ENCODE results near the gene ERCC2. TPM values are rescaled to one million over a fixed set of nuclear protein-coding genes. Genes with fewer than 3 reads are reported as not detected.

ERCC2 gene
- total and polyA plus RNA-seq, 2 experiments from 2014 or later = 33.3 to 81.1 TPM

DNA sequence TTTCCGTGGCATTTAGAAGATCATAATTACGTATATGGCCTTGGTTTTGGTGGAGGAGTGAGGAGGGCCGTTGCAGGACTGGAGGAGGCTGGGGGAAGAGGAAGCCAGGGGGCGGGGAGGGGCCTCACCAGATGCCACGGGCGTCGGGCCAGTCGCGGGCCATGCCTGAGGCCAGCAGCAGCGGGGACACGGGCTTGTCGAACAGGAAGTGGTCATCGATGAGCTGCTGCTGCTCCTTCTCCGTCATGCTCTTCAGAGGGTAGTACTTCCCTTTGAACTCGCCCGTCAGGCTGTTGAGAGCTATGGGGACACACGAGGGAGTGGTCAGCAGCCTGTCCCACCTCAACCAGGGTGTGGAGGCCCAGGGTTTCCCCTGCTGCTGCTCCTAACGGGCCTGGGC, 58.8 kb downstream of the ERCC2 start:
- H3K36me3 ChIP-seq (ENCODE audit: insufficient read depth) = no peaks in the 10 kb centered on the region
- ATAC-seq (no peak; the same call in 2 of the 3 replicates), DNase-seq (ENCODE audit: low spot score) (peak; percentile 52)
- H3K4me1 ChIP-seq (ENCODE audit: insufficient read depth) = no peaks in the 10 kb centered on the region
- H3K36me3 Mint-ChIP-seq (ENCODE audit: low read depth) = no peaks in the 10 kb centered on the region
- H2AFZ ChIP-seq = peak overlapping the region; percentile 81; the same call in 1 of the 2 replicates
- TF ChIP-seq ZNF114 (CRISPR knock-in tag; IDR thresholded peaks at IDR 0.05) = no peak
- no peak for TF ChIP-seq EZH2 (IDR thresholded peaks at IDR 0.05; ENCODE audit: low read depth, unreplicated experiment)
- no peak for TF ChIP-seq JUNB (IDR thresholded peaks at IDR 0.05; ENCODE audit: unreplicated experiment)
- TF ChIP-seq STAT1 (IDR thresholded peaks at IDR 0.05; ENCODE audit: unreplicated experiment) = no peak
- TF ChIP-seq, protein P1, sequence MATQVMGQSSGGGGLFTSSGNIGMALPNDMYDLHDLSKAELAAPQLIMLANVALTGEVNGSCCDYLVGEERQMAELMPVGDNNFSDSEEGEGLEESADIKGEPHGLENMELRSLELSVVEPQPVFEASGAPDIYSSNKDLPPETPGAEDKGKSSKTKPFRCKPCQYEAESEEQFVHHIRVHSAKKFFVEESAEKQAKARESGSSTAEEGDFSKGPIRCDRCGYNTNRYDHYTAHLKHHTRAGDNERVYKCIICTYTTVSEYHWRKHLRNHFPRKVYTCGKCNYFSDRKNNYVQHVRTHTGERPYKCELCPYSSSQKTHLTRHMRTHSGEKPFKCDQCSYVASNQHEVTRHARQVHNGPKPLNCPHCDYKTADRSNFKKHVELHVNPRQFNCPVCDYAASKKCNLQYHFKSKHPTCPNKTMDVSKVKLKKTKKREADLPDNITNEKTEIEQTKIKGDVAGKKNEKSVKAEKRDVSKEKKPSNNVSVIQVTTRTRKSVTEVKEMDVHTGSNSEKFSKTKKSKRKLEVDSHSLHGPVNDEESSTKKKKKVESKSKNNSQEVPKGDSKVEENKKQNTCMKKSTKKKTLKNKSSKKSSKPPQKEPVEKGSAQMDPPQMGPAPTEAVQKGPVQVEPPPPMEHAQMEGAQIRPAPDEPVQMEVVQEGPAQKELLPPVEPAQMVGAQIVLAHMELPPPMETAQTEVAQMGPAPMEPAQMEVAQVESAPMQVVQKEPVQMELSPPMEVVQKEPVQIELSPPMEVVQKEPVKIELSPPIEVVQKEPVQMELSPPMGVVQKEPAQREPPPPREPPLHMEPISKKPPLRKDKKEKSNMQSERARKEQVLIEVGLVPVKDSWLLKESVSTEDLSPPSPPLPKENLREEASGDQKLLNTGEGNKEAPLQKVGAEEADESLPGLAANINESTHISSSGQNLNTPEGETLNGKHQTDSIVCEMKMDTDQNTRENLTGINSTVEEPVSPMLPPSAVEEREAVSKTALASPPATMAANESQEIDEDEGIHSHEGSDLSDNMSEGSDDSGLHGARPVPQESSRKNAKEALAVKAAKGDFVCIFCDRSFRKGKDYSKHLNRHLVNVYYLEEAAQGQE (IDR thresholded peaks at IDR 0.05; ENCODE audit: unreplicated experiment) = no peak
- TF ChIP-seq POLR2AphosphoS5 (IDR thresholded peaks at IDR 0.05; ENCODE audit: low read depth) = no peak
- TF ChIP-seq ZNF462 (CRISPR knock-in tag; IDR thresholded peaks at IDR 0.05) = no peak
- no peak for TF ChIP-seq NANOG (IDR thresholded peaks at IDR 0.05; ENCODE audit: borderline replicate concordance)
- TF ChIP-seq EZH2phosphoT487 (IDR thresholded peaks at IDR 0.05; ENCODE audit: unreplicated experiment) = no peak
- no peak for TF ChIP-seq ETS1 (IDR thresholded peaks at IDR 0.05)
- TF ChIP-seq CTCF (conservative IDR thresholded peaks at IDR 0.05; ENCODE audit: low read depth in 2 of 2) = no peak
- no peak for TF ChIP-seq ZNF331 (CRISPR knock-in tag; IDR thresholded peaks at IDR 0.05; ENCODE audit: low read depth)
- TF ChIP-seq CREB1 (CRISPR knock-in tag; IDR thresholded peaks at IDR 0.05; ENCODE audit: low read depth) = no peak
- H3K9me2 ChIP-seq (ENCODE audit: insufficient read depth) = no peaks in the 10 kb centered on the region
- H3K27me3 Mint-ChIP-seq (ENCODE audit: insufficient read depth, low read depth, poor library complexity) = peaks cover 27% of the 10 kb centered on the region
- peaks cover 5% of the 10 kb centered on the region; the same call in 1 of the 2 replicates for H3F3A ChIP-seq (replicated peaks; ENCODE audit: low read depth)
- H3K4me3 Mint-ChIP-seq = no peak overlapping the region
- H3K4me1 Mint-ChIP-seq = no peaks in the 10 kb centered on the region
- H3K27ac Mint-ChIP-seq = no peak overlapping the region
- H3K9me3 Mint-ChIP-seq = no peaks in the 10 kb centered on the region
- peaks cover 21% of the 10 kb centered on the region for H3K27me3 ChIP-seq (ENCODE audit: insufficient read depth)
- H3K4me3 ChIP-seq = no peak overlapping the region
- no peak overlapping the region for H3K4me2 ChIP-seq
- H4K20me1 ChIP-seq (replicated peaks; ENCODE audit: insufficient read depth) = no peaks in the 10 kb centered on the region
- no peak overlapping the region for H3K27ac ChIP-seq (ENCODE audit: low read depth)
- no peaks in the 10 kb centered on the region for H3K79me2 ChIP-seq (replicated peaks; ENCODE audit: insufficient read depth)

Measured in GM23338 (cell line).